Endodermal cell (in vitro differentiated cells): ENCODE results near the gene EPHA6. TPM values are rescaled to one million over a fixed set of nuclear protein-coding genes. Genes with fewer than 3 reads are reported as not detected.

ENCODE experiments used
- DNase-seq: peaks from one replicate; pipeline ENCODE4 v3.0.0-alpha.2; 2017
- H3K27ac ChIP-seq: 2 replicates; pipeline ENCODE4 v1.5.1; 2013; ENCODE audit warnings: mild to moderate bottlenecking, low read depth, low read length, moderate library complexity
- H3K27me3 ChIP-seq: 2 replicates; pipeline ENCODE4 v1.6.1; 2013; ENCODE audit warnings: mild to moderate bottlenecking, low read length, moderate library complexity; ENCODE audit not compliant: insufficient read depth, control insufficient read depth, poor library complexity, severe bottlenecking
- H3K36me3 ChIP-seq: 2 replicates; pipeline ENCODE4 v1.7.0; 2013; ENCODE audit warnings: mild to moderate bottlenecking, low read length, moderate library complexity; ENCODE audit not compliant: control insufficient read depth, insufficient read depth
- H3K4me1 ChIP-seq: one replicate; pipeline ENCODE4 v1.7.0; 2013; ENCODE audit warnings: low read length; ENCODE audit not compliant: control insufficient read depth, insufficient read depth
- H3K4me3 ChIP-seq: 2 replicates; pipeline ENCODE4 v1.5.1; 2013; ENCODE audit warnings: mild to moderate bottlenecking, low read length, moderate library complexity
- H3K9ac ChIP-seq: 2 replicates; pipeline ENCODE4 v1.6.1; 2013; ENCODE audit warnings: mild to moderate bottlenecking, low read length, moderate library complexity; ENCODE audit not compliant: poor library complexity, severe bottlenecking; ENCODE audit errors: extremely low read depth
- H3K9me3 ChIP-seq: 2 replicates; pipeline ENCODE4 v1.6.1; 2013; ENCODE audit warnings: mild to moderate bottlenecking, low read length, moderate library complexity; ENCODE audit not compliant: control insufficient read depth
- H3K27ac Mint-ChIP-seq: 2 replicates; pipeline ENCODE4 v1.8.0; 2020; ENCODE audit warnings: mixed read lengths
- H3K27me3 Mint-ChIP-seq: 2 replicates; pipeline ENCODE4 v1.8.0; 2021; ENCODE audit warnings: mild to moderate bottlenecking, mixed read lengths; ENCODE audit not compliant: insufficient read depth
- H3K36me3 Mint-ChIP-seq: 2 replicates; pipeline ENCODE4 v1.8.0; 2020; ENCODE audit warnings: low read depth, mixed read lengths
- H3K4me1 Mint-ChIP-seq: 2 replicates; pipeline ENCODE4 v1.8.0; 2020; ENCODE audit warnings: mixed read lengths
- H3K4me3 Mint-ChIP-seq: 2 replicates; pipeline ENCODE4 v1.8.0; 2020; ENCODE audit warnings: mild to moderate bottlenecking, moderate library complexity, mixed read lengths
- H3K9me3 Mint-ChIP-seq: 2 replicates; pipeline ENCODE4 v1.8.0; 2020; ENCODE audit warnings: mild to moderate bottlenecking, mixed read lengths
- WGBS, 2 experiments: methylation state at CpG; one replicate each; pipeline versions ENCODE4 v1.1.5 to v1.1.7; 2013; ENCODE audit warnings: missing lambda C conversion rate in 2 of 2, mixed read lengths in 1 of 2; ENCODE audit not compliant: insufficient coverage in 1 of 2, insufficient read length in 1 of 2; 5-methylcytosine and 5-hydroxymethylcytosine counted together
- total RNA-seq, 2 donors: library from RNA; stranded (reverse); fragmentation: NEBNext Ultra II Directional in 1 of 2; extraction: Animal tissue kit (Norgen Biotek cat#: 25700) in 1 of 2; gene quantifications; 2 replicates in 1 of 2; 3 replicates in 1 of 2; pipeline ENCODE4 v1.2.1, GENCODE V29; 2021
- TF ChIP-seq, protein P1 (sequence below): fragments of 200-600 bp; sonication (generic); conservative IDR thresholded peaks from 2 replicates; pipeline ENCODE4 v1.5.0; 2021; ENCODE audit warnings: antibody characterized with exemption, mild to moderate bottlenecking

The EPHA6 gene
- total RNA-seq, 2 donors from 2014 or later, result 4.6 to 12.2 TPM

DNA sequence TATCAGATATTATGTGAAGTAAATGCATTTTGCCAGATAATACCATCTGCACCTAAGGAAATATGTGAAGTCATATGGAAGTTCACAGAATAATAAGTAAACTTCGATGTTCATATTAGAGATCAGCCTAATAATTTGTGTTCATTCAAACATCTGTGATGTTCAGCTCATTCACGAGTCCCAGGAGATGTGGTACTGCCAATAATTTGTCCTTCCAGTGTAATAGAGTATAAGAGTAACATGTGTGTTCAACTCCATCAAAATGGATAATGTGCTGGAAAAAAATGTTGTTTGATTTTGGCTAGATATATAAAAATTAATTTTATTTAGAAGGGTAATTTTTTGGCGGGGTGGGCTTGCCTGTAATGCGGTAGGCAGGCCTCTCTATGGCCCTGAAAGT lies 874.7 kb downstream of the EPHA6 start:
- WGBS, 2 experiments, result 92 to 96% methylated on average over 4 of the region's 4 CpGs
- H3K4me1 ChIP-seq, result peaks cover 6% of the 10 kb centered on the region
- H3K9me3 ChIP-seq, result no peaks in the 10 kb centered on the region
- Mint-ChIP-seq H3K27me3 (no peaks in the 10 kb centered on the region), H3K36me3 (no peaks in the 10 kb centered on the region), H3K4me1 (peaks cover 7% of the 10 kb centered on the region), H3K9me3 (no peaks in the 10 kb centered on the region), H3K4me3 (no peak overlapping the region), H3K27ac (no peak overlapping the region)
- H3K36me3 ChIP-seq, result no peaks in the 10 kb centered on the region
- no peak overlapping the region for H3K4me3 ChIP-seq
- H3K9ac ChIP-seq, result no peak overlapping the region
- no peak for DNase-seq
- no peaks in the 10 kb centered on the region for H3K27me3 ChIP-seq
- no peak overlapping the region for H3K27ac ChIP-seq
- TF ChIP-seq, protein P1, sequence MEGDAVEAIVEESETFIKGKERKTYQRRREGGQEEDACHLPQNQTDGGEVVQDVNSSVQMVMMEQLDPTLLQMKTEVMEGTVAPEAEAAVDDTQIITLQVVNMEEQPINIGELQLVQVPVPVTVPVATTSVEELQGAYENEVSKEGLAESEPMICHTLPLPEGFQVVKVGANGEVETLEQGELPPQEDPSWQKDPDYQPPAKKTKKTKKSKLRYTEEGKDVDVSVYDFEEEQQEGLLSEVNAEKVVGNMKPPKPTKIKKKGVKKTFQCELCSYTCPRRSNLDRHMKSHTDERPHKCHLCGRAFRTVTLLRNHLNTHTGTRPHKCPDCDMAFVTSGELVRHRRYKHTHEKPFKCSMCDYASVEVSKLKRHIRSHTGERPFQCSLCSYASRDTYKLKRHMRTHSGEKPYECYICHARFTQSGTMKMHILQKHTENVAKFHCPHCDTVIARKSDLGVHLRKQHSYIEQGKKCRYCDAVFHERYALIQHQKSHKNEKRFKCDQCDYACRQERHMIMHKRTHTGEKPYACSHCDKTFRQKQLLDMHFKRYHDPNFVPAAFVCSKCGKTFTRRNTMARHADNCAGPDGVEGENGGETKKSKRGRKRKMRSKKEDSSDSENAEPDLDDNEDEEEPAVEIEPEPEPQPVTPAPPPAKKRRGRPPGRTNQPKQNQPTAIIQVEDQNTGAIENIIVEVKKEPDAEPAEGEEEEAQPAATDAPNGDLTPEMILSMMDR, result no peak

DNA sequence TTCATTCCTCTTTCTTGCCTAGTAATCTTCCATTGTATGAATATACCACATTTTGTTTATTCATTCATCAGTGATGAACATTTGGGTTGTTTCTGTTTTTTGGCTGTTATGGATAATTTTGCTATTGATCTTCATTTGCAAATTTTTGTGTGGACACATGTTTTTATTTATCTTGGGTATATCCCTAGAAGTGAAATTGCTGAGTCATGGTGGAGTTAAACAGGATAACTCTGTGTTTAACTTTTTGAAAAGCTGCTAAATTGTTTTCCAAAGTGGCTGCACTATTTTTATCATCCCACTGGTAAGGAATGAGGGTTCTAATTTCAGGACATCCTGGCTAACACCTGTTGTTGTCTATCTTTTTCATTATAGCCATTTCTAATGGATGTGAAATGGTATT lies 875.6 kb downstream of the EPHA6 start:
- Histone ChIP-seq H3K36me3 (no peaks in the 10 kb centered on the region), H3K4me3 (no peak overlapping the region), H3K4me1 (peaks cover 6% of the 10 kb centered on the region), H3K27me3 (no peaks in the 10 kb centered on the region), H3K27ac (no peak overlapping the region), H3K9ac (no peak overlapping the region), H3K9me3 (no peaks in the 10 kb centered on the region)
- no peaks in the 10 kb centered on the region for H3K36me3 Mint-ChIP-seq
- H3K27ac Mint-ChIP-seq, result no peak overlapping the region
- TF ChIP-seq, protein P1, result no peak
- no peaks in the 10 kb centered on the region for H3K27me3 Mint-ChIP-seq
- peaks cover 7% of the 10 kb centered on the region for H3K4me1 Mint-ChIP-seq
- no peak overlapping the region for H3K4me3 Mint-ChIP-seq
- no peaks in the 10 kb centered on the region for H3K9me3 Mint-ChIP-seq
- DNase-seq, result no peak

DNA sequence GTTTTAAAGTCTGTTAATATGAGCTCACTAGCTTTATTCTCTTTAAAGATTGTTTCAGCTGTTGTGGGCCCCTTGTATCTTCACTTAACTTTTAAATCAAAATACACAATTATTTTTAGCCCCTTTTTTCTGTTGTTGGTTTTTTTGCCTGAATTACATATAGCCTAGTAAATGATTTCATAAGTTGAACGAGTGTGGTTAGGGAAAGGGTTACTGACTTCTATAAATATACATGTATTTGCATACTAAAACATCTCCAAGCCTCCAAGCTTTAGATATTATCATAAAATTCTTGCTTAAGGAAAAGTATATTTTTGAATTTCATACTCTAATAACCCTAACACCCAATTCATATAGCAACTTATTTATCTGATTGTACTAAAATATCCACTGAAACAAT lies 877.0 kb downstream of the EPHA6 start:
- H3K27ac ChIP-seq, result no peak overlapping the region
- Mint-ChIP-seq H3K9me3 (no peaks in the 10 kb centered on the region), H3K4me1 (peaks cover 7% of the 10 kb centered on the region), H3K4me3 (no peak overlapping the region), H3K27me3 (no peaks in the 10 kb centered on the region), H3K27ac (no peak overlapping the region), H3K36me3 (no peaks in the 10 kb centered on the region)
- H3K36me3 ChIP-seq, result no peaks in the 10 kb centered on the region
- H3K27me3 ChIP-seq, result no peaks in the 10 kb centered on the region
- no peak for DNase-seq
- WGBS, 2 experiments, result no CpG with 5 or more reads among the region's 1 CpG
- no peak overlapping the region for H3K9ac ChIP-seq
- H3K9me3 ChIP-seq, result no peaks in the 10 kb centered on the region
- peaks cover 6% of the 10 kb centered on the region for H3K4me1 ChIP-seq
- no peak overlapping the region for H3K4me3 ChIP-seq
- TF ChIP-seq, protein P1, result no peak
